Activated CD4-positive, alpha-beta T cell treated with anti-CD3 and anti-CD28 coated beads, Interleukin-2, amount 10 ng/mL, durations not matched to agents 7 days and 5 days (primary cell): ENCODE measurements around the gene HARS1. TPM values are rescaled to one million over a fixed set of nuclear protein-coding genes. Genes with fewer than 3 reads are reported as not detected.
"Not testable (repeated sequence)": the region's sequence is repeated elsewhere in the genome, so short reads cannot be mapped to it uniquely, and the experiment has no call there.

ENCODE experiments used
- CTCF ChIA-PET: fragments of 350-600 bp; sonication (Branson Sonifier 250); formaldehyde crosslinking; loops from one replicate; lab custom pipeline; 2021; ENCODE audit warnings: antibody characterized with exemption; lab: Charles Lee
- POLR2A ChIA-PET: fragments of 350-600 bp; sonication (Branson Sonifier 250); formaldehyde crosslinking; loops from one replicate; lab custom pipeline; 2021; ENCODE audit warnings: antibody characterized with exemption; lab: Charles Lee
- DNase-seq: peaks from one replicate; pipeline ENCODE4 v3.0.0-alpha.2; 2020
- H3K27ac Mint-ChIP-seq: one replicate; pipeline ENCODE4 v1.8.0; 2021; ENCODE audit warnings: mild to moderate bottlenecking, moderate library complexity, mixed read lengths
- H3K27me3 Mint-ChIP-seq: one replicate; pipeline ENCODE4 v1.8.0; 2021; ENCODE audit warnings: mixed read lengths
- H3K36me3 Mint-ChIP-seq: one replicate; pipeline ENCODE4 v1.8.0; 2021; ENCODE audit warnings: low read depth, mixed read lengths
- H3K4me1 Mint-ChIP-seq: one replicate; pipeline ENCODE4 v1.8.0; 2021; ENCODE audit warnings: mixed read lengths
- H3K4me3 Mint-ChIP-seq: one replicate; pipeline ENCODE4 v1.8.0; 2021; ENCODE audit warnings: mild to moderate bottlenecking, moderate library complexity, mixed read lengths
- H3K9me3 Mint-ChIP-seq: one replicate; pipeline ENCODE4 v1.8.0; 2021; ENCODE audit warnings: mixed read lengths
- microRNA-seq: library from miRNA; unstranded; fragments of <30 nt; microRNA quantifications from one replicate; pipeline ENCODE4 v1.2.0, GENCODE V29; 2021; ENCODE audit warnings: borderline microRNAs expressed, borderline replicate concordance
- total RNA-seq, 2 experiments: library from RNA; stranded (reverse); gene quantifications; one replicate each; pipeline ENCODE4 v1.2.3, GENCODE V29; 2021

HARS1 gene
- total RNA-seq, 2 experiments from 2014 or later: 71.5 to 76.5 TPM

GRCh38 chr5:140630292-140631035 is 60.7 kb downstream of the HARS1 start:
- H3K4me3 Mint-ChIP-seq: no peak overlapping the region
- no peak overlapping the region for H3K27ac Mint-ChIP-seq
- no peak for DNase-seq
- H3K36me3 Mint-ChIP-seq: peaks cover 2% of the 10 kb centered on the region
- peaks cover 28% of the 10 kb centered on the region for H3K4me1 Mint-ChIP-seq
- peaks cover 2% of the 10 kb centered on the region for H3K9me3 Mint-ChIP-seq
- H3K27me3 Mint-ChIP-seq: peaks cover 29% of the 10 kb centered on the region
- CTCF ChIA-PET: interaction anchor here (0.5 to 1.4 kb wide), 4 partner anchors 12 to 571 kb away, joined by 3 to 7 read pairs (median 4); partner anchors contain the start of genes IK and NDUFA2
- POLR2A ChIA-PET: no interaction called here

GRCh38 chr5:140628711-140629110 is 62.5 kb downstream of the HARS1 start:
- H3K4me1 Mint-ChIP-seq: peaks cover 18% of the 10 kb centered on the region
- peaks cover 29% of the 10 kb centered on the region for H3K27me3 Mint-ChIP-seq
- no peak overlapping the region for H3K4me3 Mint-ChIP-seq
- H3K36me3 Mint-ChIP-seq: peaks cover 2% of the 10 kb centered on the region
- H3K27ac Mint-ChIP-seq: no peak overlapping the region
- ChIA-PET POLR2A (no interaction called here), CTCF (interaction anchor here (2.1 kb wide), 1 partner anchor 10 kb away, joined by 8 read pairs; the partner anchor contains the start of gene TMCO6)
- DNase-seq: no peak
- H3K9me3 Mint-ChIP-seq: peaks cover 2% of the 10 kb centered on the region

- H3K9me3 Mint-ChIP-seq: peaks cover 2% of the 10 kb centered on the region
- POLR2A ChIA-PET: no interaction called here
- H3K4me1 Mint-ChIP-seq: peaks cover 13% of the 10 kb centered on the region
- no peak for DNase-seq
- no peak overlapping the region for H3K4me3 Mint-ChIP-seq
- H3K36me3 Mint-ChIP-seq: peaks cover 2% of the 10 kb centered on the region
- peaks cover 29% of the 10 kb centered on the region for H3K27me3 Mint-ChIP-seq
- no peak overlapping the region for H3K27ac Mint-ChIP-seq
- CTCF ChIA-PET: interaction anchor here (0.6 to 2.1 kb wide), 4 partner anchors 11 to 292 kb away, joined by 3 to 8 read pairs (median 4); partner anchors contain the start of gene TMCO6
These were observed 63.2 kb downstream of the HARS1 start for GRCh38 chr5:140627972-140628371.

- CTCF ChIA-PET: interaction anchor here (1.5 to 2.7 kb wide), 2 partner anchors 13 to 261 kb away, joined by 3 to 5 read pairs; no protein-coding TSS in a partner anchor
- POLR2A ChIA-PET, H3K27ac Mint-ChIP-seq, H3K4me1 Mint-ChIP-seq, DNase-seq, H3K36me3 Mint-ChIP-seq, H3K9me3 Mint-ChIP-seq, H3K4me3 Mint-ChIP-seq: not testable (repeated sequence)
- peaks cover 21% of the 10 kb centered on the region for H3K27me3 Mint-ChIP-seq
These were observed 66.3 kb downstream of the HARS1 start for GRCh38 chr5:140624886-140625285.

Small RNA genes within 50 kb of the gene (microRNA-seq; reads per million reads assigned to microRNA genes)
- gene MIR3655: 0.63 reads per million

Other genes with a start within 250 kb of the HARS1 start
- 1 to 10 TPM; 9.5 to 9.7 TPM for gene EIF4EBP3, start 143.7 kb downstream of the HARS1 start, total RNA-seq
- gene SRA1, start 133.9 kb downstream of the HARS1 start, total RNA-seq: 10 to 100 TPM; 32.4 to 38.0 TPM
- 10 to 100 TPM; 28.5 to 32.8 TPM for gene APBB3, start 126.8 kb downstream of the HARS1 start, total RNA-seq
- gene SLC35A4, start 126.5 kb downstream of the HARS1 start, total RNA-seq: 10 to 100 TPM; 84.0 to 96.6 TPM
- gene CD14, start 58.2 kb downstream of the HARS1 start, total RNA-seq: under 1 TPM; 0.21 to 0.37 TPM
- 10 to 100 TPM; 33.5 to 38.8 TPM for gene TMCO6, start 51.9 kb downstream of the HARS1 start, total RNA-seq
- 10 to 100 TPM; 76.3 to 79.9 TPM for gene NDUFA2, start 43.7 kb downstream of the HARS1 start, total RNA-seq
- gene IK, start 43.5 kb downstream of the HARS1 start, total RNA-seq: 100 to 1,000 TPM; 121 to 161 TPM
- 10 to 100 TPM; 33.7 to 37.1 TPM for gene WDR55, start 26.5 kb downstream of the HARS1 start, total RNA-seq
- gene DND1, start 17.8 kb downstream of the HARS1 start, total RNA-seq: 1 to 10 TPM; 2.0 to 2.2 TPM
- gene HARS2, start 85 bp upstream of the HARS1 start, total RNA-seq: 10 to 100 TPM; 32.7 to 34.2 TPM
- 10 to 100 TPM; 52.4 to 61.3 TPM for gene ZMAT2, start 9.1 kb upstream of the HARS1 start, total RNA-seq
- gene PCDHA1, start 94.8 kb upstream of the HARS1 start, total RNA-seq: not detected
- gene PCDHA2, start 103.5 kb upstream of the HARS1 start, total RNA-seq: not detected
- gene PCDHA3, start 109.7 kb upstream of the HARS1 start, total RNA-seq: not detected
- not detected for gene PCDHA4, start 115.7 kb upstream of the HARS1 start, total RNA-seq
- gene PCDHA5, start 130.2 kb upstream of the HARS1 start, total RNA-seq: not detected
- not detected for gene PCDHA6, start 136.6 kb upstream of the HARS1 start, total RNA-seq
- gene PCDHA7, start 142.9 kb upstream of the HARS1 start, total RNA-seq: not detected
- gene PCDHA8, start 149.8 kb upstream of the HARS1 start, total RNA-seq: not detected
- gene PCDHA9, start 157.0 kb upstream of the HARS1 start, total RNA-seq: not detected
- gene PCDHA10, start 164.5 kb upstream of the HARS1 start, total RNA-seq: not detected
- gene PCDHA11, start 177.6 kb upstream of the HARS1 start, total RNA-seq: not detected
- not detected for gene PCDHA12, start 183.9 kb upstream of the HARS1 start, total RNA-seq
- gene PCDHA13, start 190.8 kb upstream of the HARS1 start, total RNA-seq: not detected
- not detected for gene PCDHAC1, start 234.9 kb upstream of the HARS1 start, total RNA-seq